Endothelial cell of umbilical vein (primary cell): ENCODE measurements around the gene ZNF223. TPM values are rescaled to one million over a fixed set of nuclear protein-coding genes. Genes with fewer than 3 reads are reported as not detected.

Experiments
- Bru-seq: library from RNA; stranded (reverse); fragments of 400-500 nt; gene quantifications from one replicate; lab custom pipeline; 2021; lab: Mats Ljungman, UMichigan
- BruChase-seq, 2 experiments: library from RNA; stranded (reverse); fragments of 400-500 nt; gene quantifications; one replicate each; lab custom pipeline; 2021; lab: Mats Ljungman, UMichigan
- BruUV-seq: library from RNA; stranded (reverse); fragments of 400-500 nt; replicated peaks from 2 replicates; lab custom pipeline; 2021; lab: Mats Ljungman, UMichigan
- CTCF ChIA-PET: fragments of 300-600, 350-600 bp; sonication (Branson Sonifier 250); formaldehyde crosslinking; loops from one replicate; lab custom pipeline; 2021; ENCODE audit warnings: antibody characterized with exemption, inconsistent platforms; lab: Charles Lee
- POLR2A ChIA-PET: fragments of 300-600, 350-600 bp; sonication (Branson Sonifier 250); formaldehyde crosslinking; loops from one replicate; lab custom pipeline; 2021; ENCODE audit warnings: antibody characterized with exemption, inconsistent platforms; lab: Charles Lee
- DNase-seq: peaks from one replicate; pipeline ENCODE4 v3.0.0-alpha.2; 2011; ENCODE audit warnings: low read depth, low spot score
- FAIRE-seq: peaks from 2 replicates; lab custom pipeline; 2011; peaks lifted over from hg19 to GRCh38; lab: Jason Lieb, UNC
- H2AFZ ChIP-seq: 2 replicates; pipeline ENCODE4 v1.6.0; 2012; ENCODE audit warnings: low read depth, low read length, control low read depth, inconsistent platforms
- H3K27ac ChIP-seq: 2 replicates; pipeline ENCODE4 v1.5.1; 2011; ENCODE audit warnings: low read depth, mild to moderate bottlenecking, control low read depth, low read length, moderate library complexity; ENCODE audit not compliant: insufficient read depth
- H3K27me3 ChIP-seq, 2 experiments: 2 replicates each; pipeline versions ENCODE4 v1.6.0 to v1.6.1; 2011; ENCODE audit warnings: low read length in 2 of 2, mixed read lengths in 1 of 2; ENCODE audit not compliant: control insufficient read depth in 2 of 2, insufficient read depth in 2 of 2
- H3K36me3 ChIP-seq, 2 experiments: 2 replicates in 1 of 2; 3 replicates in 1 of 2; pipeline ENCODE4 v1.5.1; 2011; ENCODE audit warnings: low read length in 2 of 2, mild to moderate bottlenecking in 1 of 2, moderate library complexity in 1 of 2; ENCODE audit not compliant: control insufficient read depth in 2 of 2, insufficient read depth in 2 of 2; ENCODE audit errors: extremely low read depth in 1 of 2
- H3K4me1 ChIP-seq: 3 replicates; pipeline ENCODE4 v1.5.1; 2011; ENCODE audit warnings: mild to moderate bottlenecking, low read length; ENCODE audit not compliant: control insufficient read depth, insufficient read depth; ENCODE audit errors: extremely low read depth
- H3K4me2 ChIP-seq: 2 replicates; pipeline ENCODE4 v1.6.1; 2011; ENCODE audit warnings: low read length, control low read depth, mixed read lengths; ENCODE audit not compliant: insufficient read depth
- H3K4me3 ChIP-seq, 3 experiments: fragments of 200-600 bp in 1 of 3; sonication (generic), shearing (Covaris generic) in 1 of 3; replicated peaks in 1 of 3; 2 replicates each; pipeline ENCODE4 v1.5.1; 2011 to 2016; ENCODE audit warnings: control low read depth in 3 of 3, low read length in 3 of 3, mild to moderate bottlenecking in 2 of 3, inconsistent platforms in 1 of 3, low read depth in 1 of 3, moderate library complexity in 1 of 3; ENCODE audit not compliant: insufficient read depth in 1 of 3
- H3K79me2 ChIP-seq: 2 replicates; pipeline ENCODE4 v1.6.0; 2012; ENCODE audit warnings: low read length, inconsistent platforms; ENCODE audit not compliant: control insufficient read depth, insufficient read depth
- H3K9ac ChIP-seq: replicated peaks from 2 replicates; pipeline ENCODE3; 2011; ENCODE audit warnings: low read length, control low read depth; ENCODE audit not compliant: insufficient read depth; ENCODE audit errors: extremely low read depth
- H3K9me1 ChIP-seq: replicated peaks from 3 replicates; pipeline ENCODE4 v1.6.0; 2011; ENCODE audit warnings: mild to moderate bottlenecking, low read length; ENCODE audit not compliant: control insufficient read depth, insufficient read depth; ENCODE audit errors: extremely low read depth
- H3K9me3 ChIP-seq: replicated peaks from 2 replicates; pipeline ENCODE4 v1.5.1; 2012; ENCODE audit warnings: low read length, inconsistent platforms; ENCODE audit not compliant: control insufficient read depth, insufficient read depth
- H4K20me1 ChIP-seq: replicated peaks from 2 replicates; pipeline ENCODE3; 2011; ENCODE audit warnings: mild to moderate bottlenecking, low read length; ENCODE audit not compliant: control insufficient read depth, insufficient read depth; ENCODE audit errors: extremely low read depth
- CTCF ChIP-seq, 2 donors: IDR thresholded peaks; 1 replicate in 1 of 2; 2 replicates in 1 of 2; pipeline ENCODE4 v1.5.1; 2011; ENCODE audit warnings: low read length in 2 of 2, mild to moderate bottlenecking in 2 of 2, moderate library complexity in 2 of 2, control low read depth in 1 of 2, inconsistent platforms in 1 of 2, low read depth in 1 of 2; ENCODE audit not compliant: insufficient read depth in 1 of 2; ENCODE audit errors: extremely low read depth in 1 of 2
- EZH2 ChIP-seq: IDR thresholded peaks from 2 replicates; pipeline ENCODE4 v1.6.1; 2012; ENCODE audit warnings: borderline replicate concordance, low read depth, mild to moderate bottlenecking, moderate library complexity, low read length, inconsistent platforms; ENCODE audit not compliant: severe bottlenecking
- FOS ChIP-seq: IDR thresholded peaks from 2 replicates; pipeline ENCODE4 v1.6.1; 2011; ENCODE audit warnings: mild to moderate bottlenecking, low read length, moderate library complexity, borderline replicate concordance; ENCODE audit not compliant: insufficient read depth
- GATA2 ChIP-seq: IDR thresholded peaks from 2 replicates; pipeline ENCODE4 v1.7.0; 2011; ENCODE audit warnings: low read depth, mild to moderate bottlenecking, moderate library complexity, mixed read lengths, low read length; ENCODE audit not compliant: insufficient read length, insufficient read depth
- JUN ChIP-seq: IDR thresholded peaks from 2 replicates; pipeline ENCODE4 v1.6.1; 2011; ENCODE audit warnings: borderline replicate concordance, low read depth; ENCODE audit not compliant: insufficient read length, insufficient read depth
- MAX ChIP-seq: IDR thresholded peaks from 2 replicates; pipeline ENCODE4 v1.6.1; 2011; ENCODE audit not compliant: insufficient read depth, insufficient read length
- MYC ChIP-seq: IDR thresholded peaks from one replicate; pipeline ENCODE4 v1.6.1; 2011; ENCODE audit warnings: mild to moderate bottlenecking, low read depth, low read length
- POLR2A ChIP-seq: IDR thresholded peaks from 2 replicates; pipeline ENCODE4 v1.6.1; 2012; ENCODE audit warnings: low read depth, mild to moderate bottlenecking, control low read depth, low read length
- POLR2AphosphoS5 ChIP-seq: IDR thresholded peaks from 2 replicates; pipeline ENCODE4 v1.6.1; 2012; ENCODE audit warnings: low read depth, mild to moderate bottlenecking, control low read depth, low read length, moderate library complexity; ENCODE audit not compliant: insufficient read depth
- dilution Hi-C: fragments of 300-500 bp; cut with MboI; formaldehyde crosslinking; loops from one replicate; pipeline ENCODE4 v1.15.0; 2019; ENCODE audit warnings: low sequenced_read_pairs; ENCODE audit not compliant: extremely low pct_ligation_motif_present
- intact Hi-C: fragments of 100-400 bp; cut with micrococcal nuclease; formaldehyde crosslinking; loops from one replicate; pipeline ENCODE4 v1.10.0; 2022
- long read RNA-seq: library from polyadenylated mRNA; stranded (forward); transcript quantifications from one replicate; pipeline ENCODE4 v2.0.0, GENCODE V29; 2021
- polyA minus RNA-seq, 3 experiments: library from RNA; depleted of rRNA, polyadenylated mRNA; stranded (reverse); fragments of >200 nt; gene quantifications; 1 replicate in 1 of 3; 2 replicates in 2 of 3; pipeline ENCODE4 v1.2.3, GENCODE V29; 2011
- polyA plus RNA-seq, 4 experiments: library from polyadenylated mRNA; depleted of rRNA in 3 of 4; stranded (reverse) in 3 of 4; unstranded in 1 of 4; fragments of >200 nt; gene quantifications; 2 replicates each; pipeline versions ENCODE4 v1.2.1 to v1.2.3, GENCODE V29; 2011 to 2012; ENCODE audit warnings: missing spikeins in 1 of 4
- total RNA-seq: library from RNA; stranded (reverse); gene quantifications from 2 replicates; pipeline ENCODE4 v1.2.3, GENCODE V29; 2021

ZNF223 gene
- 3.4 and 3.7 TPM in 2 replicates for total RNA-seq
- polyA plus RNA-seq, result 1.2 and 1.6 TPM in 2 replicates
- polyA plus RNA-seq (2011; cell fraction: cytosol; rRNA removed), result 1.9 and 2.6 TPM in 2 replicates
- 7.3 and 7.8 TPM in 2 replicates for polyA plus RNA-seq (2011; cell fraction: nucleus; rRNA removed)
- polyA plus RNA-seq (2012), result 3.2 and 3.5 TPM in 2 replicates
- polyA minus RNA-seq, result 1.7 and 8.2 TPM in 2 replicates
- polyA minus RNA-seq (2011; cell fraction: cytosol; rRNA and poly(A)+ RNA removed), result 1.4 TPM
- 2.7 and 4.0 TPM in 2 replicates for polyA minus RNA-seq (2011; cell fraction: nucleus; rRNA and poly(A)+ RNA removed)
- percentile 54 among the genes with signal in this experiment for Bru-seq, nascent RNA
- percentile 35 among the genes with signal in this experiment for BruChase-seq, experiment 1, labeled RNA remaining after a 6-hour chase
- BruChase-seq, experiment 2, labeled RNA remaining after a 2-hour chase, result percentile 54 among the genes with signal in this experiment
- long read RNA-seq, transcript ZNF223-201 (5 exons, 2,418 nt), result major isoform, 6 of 8 reads
- long read RNA-seq, partial matches to known transcripts, result 0 of 8 reads
- long read RNA-seq, other reads (novel, unspliced or antisense), result 2 of 8 reads

GRCh38 chr19:44051650-44052402, at the start of gene ZNF223:
TSS of gene ZNF223 (plus strand) at chr19:44052036. CDS start at chr19:44055177, 3,141 bp downstream.
- Histone ChIP-seq H2AFZ (peak within 1 kb of the TSS; percentile 70), H3K79me2 (no peaks in the 10 kb centered on the region), H4K20me1 (no peaks in the 10 kb centered on the region), H3K4me1 (peaks cover 11% of the 10 kb centered on the region), H3K4me3 (peak within 1 kb of the TSS; percentile 48 to 64 (median 61)), H3K27ac (no peak within 1 kb of the TSS), H3K9ac (peak within 1 kb of the TSS; percentile 60), H3K36me3 (no peaks in the 10 kb centered on the region), H3K9me1 (no peaks in the 10 kb centered on the region), H3K27me3 (peaks cover 4 to 9% of the 10 kb centered on the region in 2 experiments), H3K4me2 (peak within 1 kb of the TSS; percentile 74), H3K9me3 (no peaks in the 10 kb centered on the region)
- peak; percentile 96 for FAIRE-seq
- CTCF ChIA-PET, result interaction anchor here (0.8 kb wide), 1 partner anchor 101 kb away, joined by 3 read pairs; the partner anchor contains the start of gene ZNF221
- POLR2A ChIA-PET, result no interaction called here
- TF ChIP-seq POLR2A, result peak; percentile 53
- no peak for TF ChIP-seq GATA2
- peak; percentile 33 for TF ChIP-seq POLR2AphosphoS5
- intact Hi-C loops, result loop anchor here (1.0 to 5.0 kb wide), 7 partner anchors 20 to 161 kb away; partner anchors contain the start of genes ZNF155, ZNF222, ZNF224 and ZNF225
- BruUV-seq, result no TSS peak
- DNase-seq, result peak; percentile 91
- dilution Hi-C loops, result no loop called here

- DNase-seq (no peak), FAIRE-seq (no peak)
- CTCF ChIA-PET, result interaction anchor here (1.0 kb wide), 1 partner anchor 51 kb away, joined by 3 read pairs; the partner anchor contains the start of gene ZNF221
- Histone ChIP-seq H4K20me1 (no peaks in the 10 kb centered on the region), H2AFZ (peak overlapping the region; percentile 98), H3K27ac (peak overlapping the region; percentile 36), H3K9me3 (no peaks in the 10 kb centered on the region), H3K9ac (peak overlapping the region; percentile 72), H3K9me1 (no peaks in the 10 kb centered on the region), H3K79me2 (no peaks in the 10 kb centered on the region), H3K27me3 (no peaks in the 10 kb centered on the region), H3K4me2 (peak overlapping the region; percentile 72), H3K4me1 (peaks cover 6% of the 10 kb centered on the region), H3K4me3 (peak overlapping the region; percentile 45 to 86 (median 84)), H3K36me3 (no peaks in the 10 kb centered on the region)
- dilution Hi-C loops, result no loop called here
- TF ChIP-seq FOS (no peak), GATA2 (no peak), MAX (no peak), POLR2AphosphoS5 (no peak), JUN (no peak), CTCF (IDR thresholded peaks at IDR 0.05; ENCODE audit: extremely low read depth in 1 of 2, insufficient read depth in 1 of 2, low read depth in 1 of 2, low read length in 2 of 2) (no peak), EZH2 (no peak), POLR2A (no peak), MYC (no peak)
- BruUV-seq, result TSS peak; percentile 97
- intact Hi-C loops, result loop anchor here (1.0 to 10.0 kb wide), 8 partner anchors 18 to 303 kb away; partner anchors contain the start of genes ZNF155, ZNF221, ZNF222 and ZNF224
- POLR2A ChIA-PET, result no interaction called here
Measured at GRCh38 chr19:44002212-44002565, 49.6 kb upstream of the ZNF223 start.
